Esophagus squamous epithelium (tissue), 4 donors: ENCODE data around the gene ITGA8.

Experiments used
- CTCF ChIP-seq, 6 experiments: fragments of 450-650 bp in 4 of 6; fragments of 200-600 bp in 2 of 6; sonication (generic) in 2 of 6; IDR thresholded peaks; one replicate each; pipeline ENCODE4 v1.5.1; 2016 to 2019; ENCODE audit warnings: antibody characterized with exemption in 6 of 6, mild to moderate bottlenecking in 4 of 6, moderate library complexity in 4 of 6
- POLR2A ChIP-seq, 4 donors: fragments of 450-650 bp; IDR thresholded peaks; one replicate each; pipeline ENCODE4 v1.6.1; 2017; ENCODE audit warnings: antibody characterized with exemption in 4 of 4, mild to moderate bottlenecking in 4 of 4, moderate library complexity in 3 of 4

- no peak for TF ChIP-seq CTCF (IDR thresholded peaks at IDR 0.05)
- no peak for TF ChIP-seq POLR2A (IDR thresholded peaks at IDR 0.05)
These were observed 131.6 kb downstream of the ITGA8 start for GRCh38 chr10:15588151-15588550.
